CD4-positive, alpha-beta T cell treated with Interleukin-4 for 1 hour (primary cell): ENCODE results near the gene TSPYL2.
A peak's percentile ranks its signal among the peaks of the same experiment; 100 is the strongest.

ENCODE experiments used
- DNase-seq, 2 donors: peaks; one replicate each; pipeline ENCODE4 v3.0.0-alpha.2; 2020 to 2022

The TSPYL2 gene

DNA sequence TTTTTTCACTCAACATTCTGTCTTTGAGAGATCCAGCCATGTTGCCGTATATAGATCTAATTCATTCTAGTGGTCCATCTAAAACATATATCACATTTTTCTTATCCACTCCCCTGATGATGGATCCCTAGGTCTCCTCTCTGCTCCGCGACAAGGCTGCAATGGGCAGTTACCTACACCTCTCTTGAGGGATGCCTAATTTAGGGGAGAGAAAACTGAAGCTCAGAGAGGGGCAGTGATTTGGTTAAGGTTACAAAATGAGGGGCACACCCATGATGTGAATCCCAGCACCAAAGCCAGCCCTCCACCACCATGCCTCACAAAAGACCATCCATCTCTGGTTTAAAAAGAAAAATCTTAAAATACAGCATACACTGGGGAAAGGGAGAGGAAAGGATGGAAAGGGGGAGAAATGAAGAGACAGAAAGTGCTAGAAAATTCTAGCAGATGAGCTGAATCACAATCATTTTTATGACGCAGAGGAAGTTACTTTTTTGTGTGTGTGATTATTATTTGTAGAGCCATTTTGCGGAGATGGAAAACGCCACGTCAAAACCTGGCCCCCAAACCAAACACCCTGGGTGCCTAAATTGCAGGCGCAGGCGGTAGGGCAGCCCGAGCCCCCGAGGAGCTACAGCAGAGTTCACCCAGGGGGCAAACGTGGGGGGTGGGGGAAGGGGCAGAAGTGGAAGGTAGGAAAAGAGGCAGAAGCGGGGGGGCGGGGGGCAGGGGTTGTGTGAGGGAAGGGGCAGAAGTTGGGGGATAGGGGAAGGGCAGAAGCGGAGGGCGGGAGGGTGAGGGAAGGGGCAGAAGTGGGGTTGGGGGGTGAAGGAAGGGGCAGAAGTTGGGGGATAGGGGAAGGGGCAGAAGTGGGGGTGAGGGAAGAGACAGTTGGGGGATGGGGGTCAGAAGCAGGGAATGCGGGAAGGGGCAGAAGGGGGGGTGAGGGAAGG lies 1.3 kb upstream of the TSPYL2 start:
- DNase-seq: peak; percentile 42 to 56

GRCh38 chrX:53082773-53083616 lies 828 bp downstream of the TSPYL2 start:
- DNase-seq: no peak

DNA sequence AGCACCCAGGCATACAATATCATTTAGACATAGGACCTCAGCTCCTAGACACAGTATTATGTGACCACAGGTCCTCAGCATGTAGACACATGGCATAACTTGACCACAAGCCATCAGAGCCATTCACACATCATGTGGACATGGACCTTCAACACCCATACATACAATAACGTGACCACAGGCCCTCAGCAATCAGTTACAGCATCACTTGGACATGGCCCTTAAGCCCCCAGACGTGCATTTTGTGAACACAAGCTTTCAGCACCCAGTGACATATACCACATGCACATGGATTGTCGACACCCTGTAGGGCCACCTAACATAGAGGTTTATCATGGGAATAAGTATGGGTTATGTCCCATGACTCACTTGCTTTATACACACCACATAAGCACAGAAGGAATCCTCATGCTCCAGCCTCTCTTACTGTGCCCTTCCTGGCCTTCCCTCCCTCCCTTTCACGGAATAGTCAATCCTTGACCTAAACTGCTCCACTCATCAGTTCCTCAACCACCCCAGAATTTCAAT lies 1.9 kb downstream of the TSPYL2 start:
- no peak for DNase-seq

- no peak for DNase-seq
These were observed 2.7 kb downstream of the TSPYL2 start for GRCh38 chrX:53084863-53085262.

GRCh38 chrX:53085661-53086229 lies 3.6 kb downstream of the TSPYL2 start:
- peak; percentile 23 to 42 for DNase-seq

DNA sequence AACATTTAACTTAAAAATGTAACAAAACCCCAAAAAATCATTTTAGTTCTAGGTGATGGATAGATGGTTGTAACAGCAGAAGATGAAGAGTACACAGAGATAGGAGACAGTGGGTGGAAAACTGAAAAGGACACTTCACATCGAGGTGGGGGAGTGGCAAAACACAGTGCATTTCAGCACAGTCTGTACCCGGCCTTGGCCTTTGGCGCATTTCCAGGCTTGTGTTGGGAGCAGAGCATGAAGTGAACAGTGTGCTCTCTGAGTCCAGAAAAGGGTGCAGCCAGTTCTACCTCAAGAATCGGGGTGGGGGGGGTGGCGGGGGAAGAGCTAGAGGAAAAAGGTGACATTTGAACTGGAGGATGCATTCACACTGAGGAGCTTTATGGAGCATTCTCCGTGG lies 4.3 kb downstream of the TSPYL2 start:
- no peak for DNase-seq

DNA sequence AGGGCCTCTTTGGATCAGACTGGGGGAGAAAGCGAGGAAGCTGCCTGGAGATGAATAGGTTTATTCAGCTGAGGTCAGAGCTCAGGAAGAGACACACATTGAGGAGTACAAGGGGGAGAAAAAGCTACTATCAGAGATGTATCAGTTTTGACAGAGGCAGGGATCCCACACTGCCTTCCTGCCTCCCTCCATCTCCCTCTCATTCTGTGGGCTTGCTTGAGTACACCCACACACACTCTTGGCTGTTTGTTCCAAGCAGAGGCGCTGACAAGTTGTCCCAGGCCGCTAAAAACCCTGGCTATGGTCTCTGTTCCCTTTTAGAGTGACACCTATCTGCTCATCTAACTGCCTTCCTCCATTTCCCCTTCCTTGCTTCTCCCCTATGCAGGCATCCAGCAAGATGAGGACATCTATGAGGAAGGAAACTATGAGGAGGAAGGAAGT lies 5.2 kb downstream of the TSPYL2 start:
- DNase-seq: no peak

- DNase-seq: peak; percentile 91 to 92
These were observed 6.2 kb downstream of the TSPYL2 start for GRCh38 chrX:53088136-53088974.

DNA sequence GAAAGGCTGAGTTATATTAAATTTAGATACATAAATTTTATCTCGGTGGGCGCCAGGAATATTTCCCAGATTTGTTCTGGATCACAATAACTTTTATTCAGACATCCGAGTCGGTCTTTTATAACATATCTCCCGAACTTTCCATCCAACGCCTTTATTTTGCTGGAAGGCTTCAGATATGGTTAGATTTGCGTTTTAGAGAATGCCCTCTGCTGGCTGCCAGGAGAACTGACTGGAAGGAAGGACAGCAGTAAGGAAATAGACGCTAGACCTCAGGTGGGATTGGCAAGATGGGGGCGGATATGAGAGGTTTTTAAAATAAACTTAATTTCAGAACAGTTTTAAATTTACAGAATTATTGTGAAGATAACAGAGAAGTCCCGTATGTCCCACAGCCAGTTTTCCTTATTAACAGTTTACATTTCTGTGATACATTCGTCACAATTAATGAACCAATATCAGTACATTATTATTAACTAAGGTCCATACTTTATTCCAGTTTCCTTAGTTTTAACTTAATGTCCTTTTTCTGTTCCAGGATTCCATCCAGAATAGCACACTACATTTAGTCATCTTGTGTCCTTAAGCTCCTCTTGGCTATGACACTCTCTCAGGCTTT lies 7.2 kb downstream of the TSPYL2 start:
- DNase-seq: peak; percentile 64 to 72

- no peak for DNase-seq
These were observed 7.8 kb downstream of the TSPYL2 start for GRCh38 chrX:53089925-53090324.

- no peak for DNase-seq
These were observed 9.2 kb downstream of the TSPYL2 start for GRCh38 chrX:53091354-53091753.

- peak; percentile 75 to 78 for DNase-seq
These were observed 11.0 kb downstream of the TSPYL2 start for GRCh38 chrX:53093177-53093655.

DNA sequence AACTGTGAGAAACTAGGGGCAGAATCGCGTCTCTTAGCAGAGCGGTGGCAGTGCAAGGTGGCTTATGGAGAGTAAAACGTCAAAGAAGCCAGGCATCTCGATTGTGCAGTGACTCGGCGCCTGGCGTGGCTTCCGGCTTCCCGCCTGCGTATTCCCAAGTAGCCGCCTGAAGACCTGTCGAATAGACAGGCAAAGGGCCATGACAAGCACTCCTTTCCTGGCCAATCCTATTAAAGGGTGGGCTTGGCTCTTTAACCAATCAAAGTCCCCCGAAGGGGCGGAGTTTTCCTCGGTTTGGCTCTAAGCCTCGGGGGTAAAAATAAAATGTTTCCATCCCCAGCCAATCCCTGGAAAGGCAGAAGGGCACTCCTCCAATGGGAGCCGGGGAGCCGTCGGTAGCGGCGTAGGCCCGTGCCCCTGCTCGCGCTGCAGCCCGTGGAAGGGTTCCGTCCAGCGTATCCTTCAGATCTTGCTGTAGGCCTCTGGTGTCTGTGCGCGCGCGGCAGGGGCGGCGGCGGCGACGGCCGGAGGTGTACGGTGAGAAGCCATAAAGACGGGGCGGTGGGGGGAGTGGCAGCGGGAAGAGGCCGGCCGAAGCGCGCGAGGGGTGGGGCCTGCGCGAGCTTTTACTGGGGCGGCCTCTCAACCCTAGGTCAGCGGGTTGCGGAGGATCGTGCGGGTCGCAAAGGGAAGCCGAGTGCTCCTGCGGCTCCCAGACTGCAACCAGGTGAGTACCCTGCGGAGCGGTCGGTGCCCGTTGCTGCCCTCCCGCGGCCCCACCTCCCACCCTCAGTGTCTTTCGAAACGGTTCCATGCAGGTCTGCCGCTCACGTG lies 11.8 kb downstream of the TSPYL2 start, which contains the start of gene KANTR:
Gene KANTR, plus strand, starts transcription at position 395 of the 834 bp plus-strand sequence. CDS start 30,131 bp downstream, outside the sequence.
- DNase-seq: peak; percentile 86 to 91

DNA sequence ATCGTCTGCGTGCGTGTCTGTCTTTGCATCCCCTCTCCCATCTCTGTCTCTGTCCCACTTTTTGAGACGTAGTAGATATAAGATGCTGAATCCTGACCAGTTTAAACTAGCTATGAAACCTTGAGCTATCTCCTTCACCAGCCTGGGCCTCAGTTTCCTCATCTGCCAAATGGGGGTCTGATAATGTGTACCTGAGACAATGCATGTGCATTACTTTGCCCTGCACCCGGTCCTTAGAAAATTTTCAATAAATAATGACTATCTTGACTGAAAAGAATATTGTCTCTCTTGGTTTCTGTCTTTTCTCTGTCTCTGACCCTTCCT lies 12.4 kb downstream of the TSPYL2 start:
- DNase-seq: no peak

GRCh38 chrX:53095796-53096195 lies 13.6 kb downstream of the TSPYL2 start:
- DNase-seq: no peak

DNA sequence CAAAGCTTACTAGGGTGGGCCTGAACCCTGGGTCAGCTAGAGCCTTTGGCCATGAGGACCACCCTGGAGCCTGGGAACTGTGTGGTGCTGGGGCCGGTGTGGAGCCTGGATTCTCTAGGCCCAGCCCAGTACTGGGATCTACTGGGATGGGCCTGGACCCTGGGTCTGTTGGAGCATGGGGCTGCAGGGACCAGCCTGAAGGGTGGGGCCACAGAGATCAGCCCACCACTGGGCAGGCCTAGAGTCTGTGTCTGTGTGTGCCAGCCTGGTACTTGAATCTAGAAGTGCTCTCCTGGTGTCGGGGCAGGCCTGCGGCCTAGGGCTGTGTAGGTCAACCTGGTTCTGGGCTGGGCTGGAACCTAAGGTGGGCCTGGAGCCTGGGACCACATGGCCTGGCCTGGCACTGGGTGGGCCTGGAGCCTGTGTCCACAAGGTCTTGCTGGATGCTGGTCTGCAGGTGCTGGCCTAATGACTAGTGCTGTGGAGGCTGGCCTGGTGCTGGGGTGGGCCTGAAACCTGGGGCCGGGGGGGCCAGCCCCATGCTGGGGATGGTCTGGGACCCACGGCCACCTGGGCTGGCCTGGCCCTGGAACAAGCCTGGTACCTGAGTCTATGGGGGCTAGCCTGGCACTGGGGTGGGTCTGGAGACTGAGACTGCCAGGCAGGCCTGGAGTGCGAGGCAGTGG lies 32.8 kb downstream of the TSPYL2 start:
- no peak for DNase-seq

DNA sequence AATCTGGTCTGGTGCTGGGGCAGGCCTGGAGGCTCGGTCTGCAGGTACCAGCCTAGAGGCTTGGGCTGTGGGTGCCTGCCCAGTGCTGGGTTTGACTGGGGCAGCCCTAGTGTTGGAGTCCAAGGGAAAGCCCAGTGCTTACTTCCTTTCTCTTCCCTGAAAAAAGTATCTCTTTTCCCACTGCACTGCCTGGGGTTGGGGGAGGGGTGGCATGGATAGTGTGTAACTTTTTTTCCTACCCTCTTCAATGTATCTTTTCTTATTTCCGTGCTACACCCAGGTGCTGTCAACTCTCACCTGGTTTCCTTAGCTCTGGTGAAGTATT lies 33.3 kb downstream of the TSPYL2 start:
- no peak for DNase-seq

- DNase-seq: no peak
These were observed 33.9 kb downstream of the TSPYL2 start for GRCh38 chrX:53116101-53116500.

DNA sequence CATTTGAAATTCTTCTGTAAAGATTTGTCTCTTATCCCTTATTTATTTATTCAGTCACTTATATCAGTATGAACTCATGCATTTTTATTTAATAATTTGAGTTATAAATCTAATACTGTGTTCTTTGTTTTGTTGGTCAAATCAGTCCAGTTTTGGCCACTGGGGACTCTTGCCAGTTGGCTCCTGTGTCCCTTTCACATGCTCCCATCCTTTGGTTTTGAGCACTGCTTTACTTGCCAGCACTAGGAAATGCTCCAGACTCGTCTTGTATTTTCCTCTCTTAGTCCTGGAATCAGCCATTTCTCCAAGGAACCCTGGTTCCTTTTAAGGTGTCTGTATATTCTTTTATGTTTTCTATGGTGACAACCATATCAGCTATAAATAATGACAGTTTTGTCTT lies 39.8 kb downstream of the TSPYL2 start:
- DNase-seq: no peak

DNA sequence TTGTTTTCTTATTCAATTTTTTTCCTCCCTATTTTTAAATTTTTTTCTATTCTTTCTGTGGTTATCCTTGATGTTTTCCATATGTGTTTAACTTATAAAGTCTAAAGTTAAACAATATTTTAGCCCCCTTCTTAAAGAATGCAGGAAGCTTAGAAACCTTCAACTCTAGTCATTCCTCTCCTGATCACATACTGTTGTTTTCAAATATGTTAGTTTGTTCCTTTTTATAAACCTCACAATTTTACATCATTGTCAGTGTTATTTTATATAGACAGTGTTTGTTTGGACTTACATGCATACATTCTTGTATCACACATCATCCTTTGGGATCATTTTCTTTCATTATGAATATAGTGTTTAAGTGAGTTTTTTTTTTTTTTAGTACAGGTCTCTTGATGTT lies 43.3 kb downstream of the TSPYL2 start:
- no peak for DNase-seq
